ENCODE results near the gene MIA3. TPM values are rescaled to one million over a fixed set of nuclear protein-coding genes. Genes with fewer than 3 reads are reported as not detected.

The MIA3 gene
- total RNA-seq, 1 donor from 2014 or later, result 66.0 TPM

DNA sequence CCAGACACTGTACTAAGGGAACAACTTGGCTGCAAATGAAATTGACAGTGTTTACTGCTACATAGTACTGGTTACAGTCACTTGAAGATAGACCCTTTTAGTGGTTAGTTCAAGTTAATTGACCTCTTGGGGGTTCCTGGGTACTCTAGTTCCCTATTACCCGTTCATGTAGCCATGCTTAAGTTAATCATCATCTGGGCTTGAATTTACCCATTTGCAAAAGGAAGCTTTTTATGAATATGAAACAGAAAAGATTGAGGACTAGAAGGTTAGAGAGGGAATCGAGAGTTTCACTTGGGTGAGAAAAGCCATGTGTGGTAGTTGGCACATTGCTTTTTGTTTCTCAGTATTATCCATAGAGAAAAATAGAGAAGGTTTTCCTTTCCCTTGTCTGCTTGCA lies 2.7 kb downstream of the MIA3 start:
- Histone ChIP-seq H3K4me3 (no peak overlapping the region), H3K27ac (no peak overlapping the region), H3K36me3 (peaks cover 37% of the 10 kb centered on the region), H3K4me1 (peaks cover 18% of the 10 kb centered on the region), H3K9me3 (no peaks in the 10 kb centered on the region), H3K27me3 (ENCODE audit: low read depth) (no peaks in the 10 kb centered on the region)
- ATAC-seq (no peak), DNase-seq (no peak)
- TF ChIP-seq, protein P1, sequence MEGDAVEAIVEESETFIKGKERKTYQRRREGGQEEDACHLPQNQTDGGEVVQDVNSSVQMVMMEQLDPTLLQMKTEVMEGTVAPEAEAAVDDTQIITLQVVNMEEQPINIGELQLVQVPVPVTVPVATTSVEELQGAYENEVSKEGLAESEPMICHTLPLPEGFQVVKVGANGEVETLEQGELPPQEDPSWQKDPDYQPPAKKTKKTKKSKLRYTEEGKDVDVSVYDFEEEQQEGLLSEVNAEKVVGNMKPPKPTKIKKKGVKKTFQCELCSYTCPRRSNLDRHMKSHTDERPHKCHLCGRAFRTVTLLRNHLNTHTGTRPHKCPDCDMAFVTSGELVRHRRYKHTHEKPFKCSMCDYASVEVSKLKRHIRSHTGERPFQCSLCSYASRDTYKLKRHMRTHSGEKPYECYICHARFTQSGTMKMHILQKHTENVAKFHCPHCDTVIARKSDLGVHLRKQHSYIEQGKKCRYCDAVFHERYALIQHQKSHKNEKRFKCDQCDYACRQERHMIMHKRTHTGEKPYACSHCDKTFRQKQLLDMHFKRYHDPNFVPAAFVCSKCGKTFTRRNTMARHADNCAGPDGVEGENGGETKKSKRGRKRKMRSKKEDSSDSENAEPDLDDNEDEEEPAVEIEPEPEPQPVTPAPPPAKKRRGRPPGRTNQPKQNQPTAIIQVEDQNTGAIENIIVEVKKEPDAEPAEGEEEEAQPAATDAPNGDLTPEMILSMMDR (IDR thresholded peaks at IDR 0.05), result no peak
- intact Hi-C loops (cut with DNase I), result no loop called here

DNA sequence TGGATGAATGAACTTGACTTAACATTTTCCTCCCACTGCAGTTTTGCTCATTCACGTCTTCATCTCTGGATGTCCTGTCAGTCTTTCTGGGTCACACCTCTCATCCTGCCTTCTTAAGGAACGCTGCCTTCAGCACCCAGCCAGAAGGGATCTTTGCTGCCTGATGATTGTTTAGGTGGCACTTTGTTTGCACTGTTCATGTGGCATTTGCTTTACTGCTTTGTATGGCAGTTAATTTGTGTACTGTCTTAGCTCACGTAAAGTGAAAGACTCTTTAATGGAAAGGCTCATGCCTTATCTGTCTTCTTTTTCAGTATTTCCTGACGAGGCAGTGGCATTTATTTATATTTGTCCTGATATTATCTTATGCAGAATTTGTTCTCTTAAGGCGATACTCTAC lies 4.9 kb downstream of the MIA3 start:
- H3K4me1 ChIP-seq, result peaks cover 14% of the 10 kb centered on the region
- TF ChIP-seq, protein P1 (IDR thresholded peaks at IDR 0.05), result no peak
- intact Hi-C loops (cut with DNase I), result no loop called here
- no peaks in the 10 kb centered on the region for H3K9me3 ChIP-seq
- no peaks in the 10 kb centered on the region for H3K27me3 ChIP-seq (ENCODE audit: low read depth)
- DNase-seq (no peak), ATAC-seq (no peak)
- no peak overlapping the region for H3K27ac ChIP-seq
- no peak overlapping the region for H3K4me3 ChIP-seq
- peaks cover 59% of the 10 kb centered on the region for H3K36me3 ChIP-seq

DNA sequence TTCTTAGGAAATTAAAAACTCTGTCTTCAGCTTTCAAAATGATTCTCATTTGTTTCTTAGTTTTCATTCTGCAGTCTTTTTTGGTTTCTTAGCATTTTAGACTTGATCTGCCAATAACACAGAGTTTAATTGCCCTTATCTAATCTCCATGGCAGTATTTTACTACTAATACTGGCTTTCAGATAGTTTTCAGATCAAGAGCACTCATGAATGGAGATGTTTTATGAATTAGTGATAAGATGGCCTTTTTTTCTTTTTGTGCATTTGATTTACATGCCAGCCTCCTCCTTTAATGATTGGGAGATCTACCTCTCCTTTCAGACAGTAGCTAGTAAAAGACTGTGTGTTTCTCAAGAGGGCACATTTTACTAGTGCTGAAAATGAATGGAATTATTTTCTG lies 5.6 kb downstream of the MIA3 start:
- Histone ChIP-seq H3K27me3 (ENCODE audit: low read depth) (no peaks in the 10 kb centered on the region), H3K9me3 (no peaks in the 10 kb centered on the region), H3K36me3 (peaks cover 66% of the 10 kb centered on the region), H3K27ac (no peak overlapping the region), H3K4me1 (peaks cover 14% of the 10 kb centered on the region), H3K4me3 (no peak overlapping the region)
- TF ChIP-seq, protein P1 (IDR thresholded peaks at IDR 0.05), result no peak
- DNase-seq (no peak), ATAC-seq (no peak)
- intact Hi-C loops (cut with DNase I), result no loop called here

DNA sequence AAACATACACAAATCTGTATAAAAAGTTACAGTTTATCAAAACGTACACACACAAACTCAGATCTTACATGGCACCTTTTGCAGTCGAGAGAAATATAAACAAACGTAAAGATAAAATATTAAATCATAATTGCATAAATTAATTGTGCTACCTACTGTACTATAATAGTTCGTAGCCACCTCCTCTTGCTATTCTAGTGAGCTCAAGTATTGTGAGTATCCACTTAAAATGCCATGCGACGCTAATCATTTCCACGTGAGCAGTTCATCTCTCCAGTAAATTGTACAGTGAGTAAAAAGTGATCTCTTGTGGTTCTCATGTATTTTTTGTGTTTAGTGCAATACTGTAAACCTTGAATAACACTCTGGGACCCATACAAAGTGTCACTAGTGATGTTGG lies 6.3 kb downstream of the MIA3 start:
- no peaks in the 10 kb centered on the region for H3K9me3 ChIP-seq
- peaks cover 9% of the 10 kb centered on the region for H3K4me1 ChIP-seq
- ATAC-seq (no peak), DNase-seq (no peak)
- TF ChIP-seq, protein P1 (IDR thresholded peaks at IDR 0.05), result no peak
- H3K27me3 ChIP-seq (ENCODE audit: low read depth), result no peaks in the 10 kb centered on the region
- intact Hi-C loops (cut with DNase I), result no loop called here
- H3K36me3 ChIP-seq, result peaks cover 73% of the 10 kb centered on the region
- no peak overlapping the region for H3K4me3 ChIP-seq
- H3K27ac ChIP-seq, result no peak overlapping the region

DNA sequence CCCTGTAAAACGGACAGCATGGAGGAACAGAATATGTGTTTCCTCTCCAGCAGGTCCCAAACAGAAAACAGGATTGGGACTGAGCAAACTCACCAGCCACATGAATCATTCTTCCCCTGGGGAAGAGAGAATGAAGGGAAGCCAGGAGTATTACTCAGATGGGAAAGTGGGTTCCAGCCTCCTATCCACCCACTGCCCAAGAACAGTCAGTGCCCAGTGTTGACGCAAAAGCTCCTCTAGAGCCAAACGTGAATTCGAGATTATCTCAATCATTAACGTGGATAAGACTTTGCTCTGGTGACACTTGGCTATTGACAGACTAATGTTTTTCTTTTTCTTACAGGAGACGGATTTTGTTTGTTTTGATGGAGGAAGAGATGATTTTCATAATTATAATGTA lies 9.3 kb downstream of the MIA3 start:
- Histone ChIP-seq H3K9me3 (no peaks in the 10 kb centered on the region), H3K4me3 (no peak overlapping the region), H3K4me1 (no peaks in the 10 kb centered on the region), H3K27ac (no peak overlapping the region), H3K36me3 (peaks cover 88% of the 10 kb centered on the region), H3K27me3 (ENCODE audit: low read depth) (no peaks in the 10 kb centered on the region)
- TF ChIP-seq, protein P1 (IDR thresholded peaks at IDR 0.05), result no peak
- intact Hi-C loops (cut with DNase I), result no loop called here
- ATAC-seq, result no peak
- DNase-seq, result no peak
